ENCODE data around the gene CALML3. TPM values are rescaled to one million over a fixed set of nuclear protein-coding genes. Genes with fewer than 3 reads are reported as not detected.

CALML3 gene
- total RNA-seq, 1 experiment from 2014 or later, result not detected

DNA sequence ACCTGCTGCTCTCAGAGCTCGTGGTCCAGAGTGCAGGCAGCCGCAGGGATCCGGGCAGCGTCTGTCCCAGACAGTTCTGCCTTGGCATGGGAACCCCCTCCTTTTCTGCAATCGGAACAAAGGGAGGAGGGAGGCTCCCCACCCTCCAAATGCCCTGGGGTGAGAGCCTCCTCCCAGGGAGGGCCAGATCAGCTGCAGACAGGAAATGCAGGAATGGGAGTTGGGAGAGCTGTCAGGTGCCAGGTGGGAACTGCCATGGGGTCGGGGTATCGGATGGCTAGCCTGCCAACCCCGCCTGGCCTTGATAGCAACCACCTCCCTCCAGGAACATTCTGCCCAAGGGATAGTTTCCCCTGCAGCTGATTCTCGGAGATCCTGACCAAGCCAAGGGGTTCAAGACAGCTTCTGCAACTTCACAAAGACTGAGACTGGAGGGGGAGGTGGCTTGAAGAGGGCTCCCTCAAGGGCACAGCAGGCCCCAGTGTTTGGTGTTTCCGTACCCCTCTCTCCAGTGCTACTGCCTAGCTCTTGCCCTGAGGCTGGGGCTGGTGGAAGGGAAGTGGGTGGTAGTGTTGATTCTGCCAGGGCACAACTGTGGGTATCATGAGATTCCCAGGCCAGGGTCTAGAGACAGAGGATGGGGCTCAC, 25.1 kb upstream of the CALML3 start, which contains the start of gene CALML5:
Gene CALML5, minus strand, starts transcription at position 78 of the 648 bp plus-strand sequence. CDS start 132 bp downstream, outside the sequence.
- TF ChIP-seq CTCF (conservative IDR thresholded peaks at IDR 0.05), result no peak
- CTCF ChIA-PET, result no interaction called here
- BruUV-seq (replicated peaks), result no TSS peak
- peak in 1 of 2 experiments; percentile 52 for DNase-seq
- Histone ChIP-seq H3F3A (ENCODE audit: insufficient read depth, low read depth) (0 out of 2 replicates have a peak, but pooled peaks cover 5% of the 10 kb centered on the region), H3K27me3 (ENCODE audit: insufficient read depth, low read depth) (no peaks in the 10 kb centered on the region), H3K4me2 (no peak within 1 kb of the TSS), H3K4me3 (no peak within 1 kb of the TSS), H3K9me3 (ENCODE audit: insufficient read depth, low read depth) (no peaks in the 10 kb centered on the region), H3K36me3 (ENCODE audit: low read depth) (no peaks in the 10 kb centered on the region), H3K79me2 (ENCODE audit: low read depth) (no peaks in the 10 kb centered on the region), H4K20me1 (ENCODE audit: insufficient read depth) (no peaks in the 10 kb centered on the region), H3K27ac (no peak within 1 kb of the TSS), H2AFZ (no peak within 1 kb of the TSS), H3K4me1 (replicated peaks; ENCODE audit: insufficient read depth) (peaks cover 82% of the 10 kb centered on the region), H3K9me2 (ENCODE audit: insufficient read depth) (no peaks in the 10 kb centered on the region)
- POLR2A ChIA-PET (ENCODE audit: unreplicated experiment), result no interaction called here
- intact Hi-C loops (cut with micrococcal nuclease; ENCODE audit: unreplicated experiment), result loop anchor here (1.0 kb wide), 1 partner anchor 33 kb away; no protein-coding TSS in a partner anchor

GRCh38 chr10:5500162-5500670, 24.5 kb upstream of the CALML3 start:
- H3K27me3 ChIP-seq (ENCODE audit: insufficient read depth, low read depth), result no peaks in the 10 kb centered on the region
- no TSS peak for BruUV-seq (replicated peaks)
- POLR2A ChIA-PET (ENCODE audit: unreplicated experiment), result no interaction called here

DNA sequence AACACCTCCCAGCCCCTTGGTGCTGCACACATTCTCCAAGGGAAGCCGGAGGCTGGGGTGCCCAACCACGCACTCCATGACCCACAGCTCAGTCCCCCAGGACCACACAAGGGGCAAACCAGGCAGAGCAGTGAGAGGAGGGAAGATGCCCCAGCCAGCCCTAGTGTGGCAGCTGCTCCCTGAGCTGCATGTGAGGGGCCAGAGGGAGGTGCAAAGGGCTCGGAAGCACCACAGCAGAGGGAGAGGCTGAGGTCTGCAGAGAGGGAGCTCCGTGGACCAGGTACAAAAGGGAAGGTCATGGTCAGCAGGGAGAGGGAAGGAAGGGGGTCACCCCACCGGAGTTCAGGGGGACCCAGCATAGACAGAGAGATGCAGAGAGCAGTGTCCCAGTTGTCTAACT, 23.9 kb upstream of the CALML3 start:
- Histone ChIP-seq H3K4me3 (no peak overlapping the region), H3K4me2 (no peak overlapping the region), H3K9me3 (ENCODE audit: insufficient read depth, low read depth) (no peaks in the 10 kb centered on the region), H2AFZ (no peak overlapping the region), H3K9me2 (ENCODE audit: insufficient read depth) (no peaks in the 10 kb centered on the region), H3K27ac (no peak overlapping the region), H3F3A (ENCODE audit: insufficient read depth, low read depth) (0 out of 2 replicates have a peak, but pooled peaks cover 4% of the 10 kb centered on the region), H3K79me2 (ENCODE audit: low read depth) (no peaks in the 10 kb centered on the region), H3K36me3 (ENCODE audit: low read depth) (no peaks in the 10 kb centered on the region), H3K27me3 (ENCODE audit: insufficient read depth, low read depth) (no peaks in the 10 kb centered on the region), H4K20me1 (ENCODE audit: insufficient read depth) (no peaks in the 10 kb centered on the region), H3K4me1 (replicated peaks; ENCODE audit: insufficient read depth) (peaks cover 77% of the 10 kb centered on the region)
- intact Hi-C loops (cut with micrococcal nuclease; ENCODE audit: unreplicated experiment), result no loop called here
- DNase-seq, result no peak
- no TSS peak for BruUV-seq (replicated peaks)
- TF ChIP-seq CTCF (conservative IDR thresholded peaks at IDR 0.05), result no peak
- no peak for TF ChIP-seq EZH2 (IDR thresholded peaks at IDR 0.05; ENCODE audit: low read depth)
- POLR2A ChIA-PET (ENCODE audit: unreplicated experiment), result no interaction called here
- CTCF ChIA-PET, result interaction anchor here (1.2 kb wide), 1 partner anchor 122 kb away, joined by 3 read pairs; no protein-coding TSS in a partner anchor

More at GRCh38 chr10:5500162-5500670, 24.5 kb upstream of the CALML3 start:
- no peak overlapping the region for H3K27ac ChIP-seq
- peaks cover 77% of the 10 kb centered on the region for H3K4me1 ChIP-seq (replicated peaks; ENCODE audit: insufficient read depth)
- no peaks in the 10 kb centered on the region for H3K36me3 ChIP-seq (ENCODE audit: low read depth)
- no peak overlapping the region for H3K4me2 ChIP-seq
- no peak overlapping the region for H3K4me3 ChIP-seq
- CTCF ChIA-PET, result no interaction called here
- H4K20me1 ChIP-seq (ENCODE audit: insufficient read depth), result no peaks in the 10 kb centered on the region
- no peak for DNase-seq
- 0 out of 2 replicates have a peak, but pooled peaks cover 5% of the 10 kb centered on the region for H3F3A ChIP-seq (ENCODE audit: insufficient read depth, low read depth)
- TF ChIP-seq CTCF (conservative IDR thresholded peaks at IDR 0.05), result no peak
- no peak for TF ChIP-seq EZH2 (IDR thresholded peaks at IDR 0.05; ENCODE audit: low read depth)
- H2AFZ ChIP-seq, result no peak overlapping the region
- intact Hi-C loops (cut with micrococcal nuclease; ENCODE audit: unreplicated experiment), result no loop called here
- no peaks in the 10 kb centered on the region for H3K9me3 ChIP-seq (ENCODE audit: insufficient read depth, low read depth)
- no peaks in the 10 kb centered on the region for H3K79me2 ChIP-seq (ENCODE audit: low read depth)
- no peaks in the 10 kb centered on the region for H3K9me2 ChIP-seq (ENCODE audit: insufficient read depth)
